Coronary artery (tissue), 2 donors: Measurements from ENCODE around the gene C5orf34.

Experiments used
- DNase-seq: peaks from one replicate; pipeline ENCODE4 v3.0.0-alpha.2; 2017; ENCODE audit warnings: low spot score
- H3K27ac ChIP-seq, 2 donors: fragments of 200-600 bp; sonication (generic); one replicate each; pipeline ENCODE4 v1.5.1; 2016 to 2019
- H3K4me3 ChIP-seq: fragments of 200-600 bp; sonication (generic); 2 replicates; pipeline ENCODE4 v1.5.1; 2016; ENCODE audit warnings: mild to moderate bottlenecking, moderate library complexity
- TF ChIP-seq, protein P1 (sequence below): fragments of 200-600 bp; sonication (generic); IDR thresholded peaks from one replicate; pipeline ENCODE4 v1.5.1; 2019; ENCODE audit warnings: antibody characterized with exemption

Gene C5orf34

GRCh38 chr5:43491326-43491725 lies 23.6 kb downstream of the C5orf34 start:
- TF ChIP-seq, protein P1, sequence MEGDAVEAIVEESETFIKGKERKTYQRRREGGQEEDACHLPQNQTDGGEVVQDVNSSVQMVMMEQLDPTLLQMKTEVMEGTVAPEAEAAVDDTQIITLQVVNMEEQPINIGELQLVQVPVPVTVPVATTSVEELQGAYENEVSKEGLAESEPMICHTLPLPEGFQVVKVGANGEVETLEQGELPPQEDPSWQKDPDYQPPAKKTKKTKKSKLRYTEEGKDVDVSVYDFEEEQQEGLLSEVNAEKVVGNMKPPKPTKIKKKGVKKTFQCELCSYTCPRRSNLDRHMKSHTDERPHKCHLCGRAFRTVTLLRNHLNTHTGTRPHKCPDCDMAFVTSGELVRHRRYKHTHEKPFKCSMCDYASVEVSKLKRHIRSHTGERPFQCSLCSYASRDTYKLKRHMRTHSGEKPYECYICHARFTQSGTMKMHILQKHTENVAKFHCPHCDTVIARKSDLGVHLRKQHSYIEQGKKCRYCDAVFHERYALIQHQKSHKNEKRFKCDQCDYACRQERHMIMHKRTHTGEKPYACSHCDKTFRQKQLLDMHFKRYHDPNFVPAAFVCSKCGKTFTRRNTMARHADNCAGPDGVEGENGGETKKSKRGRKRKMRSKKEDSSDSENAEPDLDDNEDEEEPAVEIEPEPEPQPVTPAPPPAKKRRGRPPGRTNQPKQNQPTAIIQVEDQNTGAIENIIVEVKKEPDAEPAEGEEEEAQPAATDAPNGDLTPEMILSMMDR: no peak
- Histone ChIP-seq H3K27ac (no peak overlapping the region), H3K4me3 (no peak overlapping the region)
- DNase-seq: no peak

- Histone ChIP-seq H3K4me3 (no peak overlapping the region), H3K27ac (no peak overlapping the region)
- TF ChIP-seq, protein P1: no peak
- DNase-seq: no peak
Observed at GRCh38 chr5:43486353-43486752, 28.6 kb downstream of the C5orf34 start.

DNA sequence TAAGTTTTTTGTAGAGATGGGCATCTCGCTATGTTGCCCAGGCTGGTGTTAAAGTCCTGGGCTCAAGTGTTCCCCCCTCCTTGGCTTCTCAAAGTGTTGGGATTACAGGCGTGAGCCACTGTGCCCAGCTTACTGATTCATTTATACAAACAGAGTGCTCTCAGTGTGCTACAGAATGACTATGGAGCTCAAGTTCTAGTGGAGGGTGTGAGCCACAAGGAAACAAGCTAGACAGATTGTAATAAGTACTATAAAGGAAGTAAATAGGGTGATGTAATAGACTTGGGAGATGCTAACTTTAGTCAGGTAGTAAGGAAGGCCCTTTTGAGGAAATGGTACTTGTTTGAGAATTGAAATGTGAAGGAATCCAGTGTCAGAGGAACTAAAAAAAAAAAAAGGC lies 29.5 kb downstream of the C5orf34 start:
- Histone ChIP-seq H3K4me3 (no peak overlapping the region), H3K27ac (no peak overlapping the region)
- no peak for DNase-seq
- TF ChIP-seq, protein P1: no peak

- H3K4me3 ChIP-seq: peak overlapping the region; percentile 92
- TF ChIP-seq, protein P1: peak; percentile 49
- peak overlapping the region; percentile 97 to 98 for H3K27ac ChIP-seq
- DNase-seq: peak; percentile 89
Observed at GRCh38 chr5:43484106-43484849, 30.7 kb downstream of the C5orf34 start.

- TF ChIP-seq, protein P1: no peak
Observed at GRCh38 chr5:43483298-43484105, 31.4 kb downstream of the C5orf34 start, which contains the start of gene TMEM267. Gene TMEM267 (minus strand): TSS chr5:43483865. CDS start chr5:43453969, 29,896 bp downstream.

GRCh38 chr5:43482490-43483297 lies 32.3 kb downstream of the C5orf34 start:
- peak overlapping the region; percentile 92 for H3K4me3 ChIP-seq
- peak overlapping the region; percentile 97 to 98 for H3K27ac ChIP-seq
- TF ChIP-seq, protein P1: no peak
- DNase-seq: no peak

More at GRCh38 chr5:43483298-43484105, 31.4 kb downstream of the C5orf34 start, which contains the start of gene TMEM267:
- Histone ChIP-seq H3K27ac (peak within 1 kb of the TSS; percentile 97 to 98), H3K4me3 (peak within 1 kb of the TSS; percentile 92)
- peak; percentile 94 for DNase-seq
